Ishikawa (cell line): ENCODE data around the gene RNASEH2B.

Experiments
- CEBPB ChIP-seq: IDR thresholded peaks from 2 replicates; pipeline ENCODE4 v1.6.1; 2012
- CREB1 ChIP-seq: IDR thresholded peaks from 2 replicates; pipeline ENCODE4 v1.6.1; 2012; ENCODE audit warnings: low read depth
- EGR1 ChIP-seq: IDR thresholded peaks from 2 replicates; pipeline ENCODE4 v1.6.1; 2012
- EP300 ChIP-seq: IDR thresholded peaks from 2 replicates; pipeline ENCODE4 v1.6.1; 2012; ENCODE audit warnings: borderline replicate concordance
- FOXM1 ChIP-seq: IDR thresholded peaks from 2 replicates; pipeline ENCODE4 v1.6.1; 2012; ENCODE audit warnings: low read depth, borderline replicate concordance
- MAX ChIP-seq: IDR thresholded peaks from 2 replicates; pipeline ENCODE4 v1.6.1; 2012
- NFIC ChIP-seq: IDR thresholded peaks from 2 replicates; pipeline ENCODE4 v1.6.1; 2012
- RAD21 ChIP-seq: IDR thresholded peaks from 2 replicates; pipeline ENCODE4 v1.6.1; 2012; ENCODE audit warnings: low read depth
- TAF1 ChIP-seq: IDR thresholded peaks from 2 replicates; pipeline ENCODE4 v1.6.1; 2012; ENCODE audit warnings: low read depth, mild to moderate bottlenecking
- TCF12 ChIP-seq: IDR thresholded peaks from 2 replicates; pipeline ENCODE4 v1.6.1; 2012; ENCODE audit warnings: low read depth
- TEAD4 ChIP-seq: IDR thresholded peaks from 2 replicates; pipeline ENCODE4 v1.6.1; 2012
- YY1 ChIP-seq: IDR thresholded peaks from 2 replicates; pipeline ENCODE4 v1.6.1; 2012; ENCODE audit warnings: low read depth
- ZBTB7A ChIP-seq: IDR thresholded peaks from 2 replicates; pipeline ENCODE4 v1.6.1; 2012; ENCODE audit warnings: low read depth
- TF ChIP-seq, protein P1 (sequence below): IDR thresholded peaks from 2 replicates; pipeline ENCODE4 v1.6.1; 2012
- TF ChIP-seq, protein P2 (sequence below): IDR thresholded peaks from 2 replicates; pipeline ENCODE4 v1.6.1; 2012; ENCODE audit warnings: low read depth, mild to moderate bottlenecking

The RNASEH2B gene

DNA sequence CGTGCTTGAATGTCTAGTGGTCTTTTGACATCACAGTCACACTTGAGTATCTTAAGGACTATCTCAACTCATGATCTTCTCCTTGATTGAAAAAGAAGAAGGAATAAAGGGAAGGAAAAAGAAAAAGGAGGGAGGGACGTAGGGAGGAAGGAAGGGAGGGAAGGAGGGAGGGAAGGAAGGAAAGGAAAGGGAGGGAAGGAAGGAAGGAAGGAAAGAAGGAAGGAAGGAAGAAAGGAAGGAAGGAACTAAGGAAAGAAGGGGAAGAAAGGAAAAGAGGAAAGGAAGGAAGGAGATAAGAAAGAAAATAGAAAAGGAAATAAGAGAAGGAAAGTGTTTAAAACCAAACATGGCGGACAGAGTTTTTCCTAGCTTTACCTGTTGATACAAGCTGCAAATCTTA is 64.7 kb downstream of the RNASEH2B start:
- no peak for TF ChIP-seq NFIC
- TF ChIP-seq CREB1 = no peak
- no peak for TF ChIP-seq ZBTB7A

DNA sequence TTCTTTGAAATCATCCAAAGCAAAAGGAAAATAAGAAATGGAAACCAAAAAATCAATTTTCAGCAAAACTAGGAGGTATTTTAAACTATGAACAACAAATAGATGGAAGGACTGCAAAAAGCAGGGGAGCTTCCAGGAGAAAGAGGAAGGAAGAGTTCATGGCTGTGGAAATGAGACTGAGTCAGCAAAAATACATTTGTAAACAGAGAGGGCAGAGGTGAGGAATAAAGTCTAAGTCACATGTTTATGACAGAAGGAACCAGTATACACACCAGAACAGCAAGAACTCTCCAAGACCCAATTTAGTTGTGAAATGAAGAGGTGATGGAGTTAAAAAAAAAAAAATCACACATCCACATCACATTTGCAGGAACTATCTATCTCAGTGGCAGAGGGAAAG is 69.6 kb downstream of the RNASEH2B start:
- TF ChIP-seq CEBPB (no peak), EP300 (no peak), TAF1 (no peak), RAD21 (no peak), NFIC (no peak), CREB1 (no peak), EGR1 (no peak)
- TF ChIP-seq, protein P1, sequence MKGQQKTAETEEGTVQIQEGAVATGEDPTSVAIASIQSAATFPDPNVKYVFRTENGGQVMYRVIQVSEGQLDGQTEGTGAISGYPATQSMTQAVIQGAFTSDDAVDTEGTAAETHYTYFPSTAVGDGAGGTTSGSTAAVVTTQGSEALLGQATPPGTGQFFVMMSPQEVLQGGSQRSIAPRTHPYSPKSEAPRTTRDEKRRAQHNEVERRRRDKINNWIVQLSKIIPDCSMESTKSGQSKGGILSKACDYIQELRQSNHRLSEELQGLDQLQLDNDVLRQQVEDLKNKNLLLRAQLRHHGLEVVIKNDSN = no peak
- TF ChIP-seq, protein P2, sequence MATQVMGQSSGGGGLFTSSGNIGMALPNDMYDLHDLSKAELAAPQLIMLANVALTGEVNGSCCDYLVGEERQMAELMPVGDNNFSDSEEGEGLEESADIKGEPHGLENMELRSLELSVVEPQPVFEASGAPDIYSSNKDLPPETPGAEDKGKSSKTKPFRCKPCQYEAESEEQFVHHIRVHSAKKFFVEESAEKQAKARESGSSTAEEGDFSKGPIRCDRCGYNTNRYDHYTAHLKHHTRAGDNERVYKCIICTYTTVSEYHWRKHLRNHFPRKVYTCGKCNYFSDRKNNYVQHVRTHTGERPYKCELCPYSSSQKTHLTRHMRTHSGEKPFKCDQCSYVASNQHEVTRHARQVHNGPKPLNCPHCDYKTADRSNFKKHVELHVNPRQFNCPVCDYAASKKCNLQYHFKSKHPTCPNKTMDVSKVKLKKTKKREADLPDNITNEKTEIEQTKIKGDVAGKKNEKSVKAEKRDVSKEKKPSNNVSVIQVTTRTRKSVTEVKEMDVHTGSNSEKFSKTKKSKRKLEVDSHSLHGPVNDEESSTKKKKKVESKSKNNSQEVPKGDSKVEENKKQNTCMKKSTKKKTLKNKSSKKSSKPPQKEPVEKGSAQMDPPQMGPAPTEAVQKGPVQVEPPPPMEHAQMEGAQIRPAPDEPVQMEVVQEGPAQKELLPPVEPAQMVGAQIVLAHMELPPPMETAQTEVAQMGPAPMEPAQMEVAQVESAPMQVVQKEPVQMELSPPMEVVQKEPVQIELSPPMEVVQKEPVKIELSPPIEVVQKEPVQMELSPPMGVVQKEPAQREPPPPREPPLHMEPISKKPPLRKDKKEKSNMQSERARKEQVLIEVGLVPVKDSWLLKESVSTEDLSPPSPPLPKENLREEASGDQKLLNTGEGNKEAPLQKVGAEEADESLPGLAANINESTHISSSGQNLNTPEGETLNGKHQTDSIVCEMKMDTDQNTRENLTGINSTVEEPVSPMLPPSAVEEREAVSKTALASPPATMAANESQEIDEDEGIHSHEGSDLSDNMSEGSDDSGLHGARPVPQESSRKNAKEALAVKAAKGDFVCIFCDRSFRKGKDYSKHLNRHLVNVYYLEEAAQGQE = no peak

DNA sequence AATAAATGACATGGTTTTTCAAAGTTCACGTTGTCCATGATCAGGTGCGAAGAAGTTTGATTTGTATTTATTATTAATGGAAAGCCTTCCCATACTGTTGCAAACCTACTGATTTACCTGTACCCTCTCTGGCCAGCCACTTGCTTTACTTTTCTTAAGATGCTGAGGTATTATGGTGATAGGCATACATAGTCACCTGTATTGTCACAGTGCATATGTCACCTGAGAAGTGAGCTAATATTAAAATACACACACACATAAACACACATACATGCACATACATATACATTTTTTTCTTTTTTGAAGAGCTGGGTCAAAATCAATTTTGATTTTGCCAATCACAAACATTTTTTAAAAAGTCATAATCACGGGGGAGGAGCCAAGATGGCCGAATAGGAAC is 72.1 kb downstream of the RNASEH2B start:
- TF ChIP-seq, protein P2 = no peak
- TF ChIP-seq RAD21 = no peak
- 0 out of 2 replicates have a peak, but pooled peaks have one; percentile 39 for TF ChIP-seq YY1

GRCh38 chr13:50989476-50989875 is 79.9 kb downstream of the RNASEH2B start:
- no peak for TF ChIP-seq CEBPB
- TF ChIP-seq, protein P2 = no peak
- no peak for TF ChIP-seq ZBTB7A
- TF ChIP-seq TAF1 = no peak
- TF ChIP-seq EGR1 = no peak
- no peak for TF ChIP-seq YY1
- no peak for TF ChIP-seq CREB1
- TF ChIP-seq TEAD4 = no peak
- TF ChIP-seq MAX = no peak
- TF ChIP-seq, protein P1 = no peak
- no peak for TF ChIP-seq RAD21
- no peak for TF ChIP-seq TCF12
- no peak for TF ChIP-seq NFIC
- TF ChIP-seq EP300 = no peak
- TF ChIP-seq FOXM1 = no peak

GRCh38 chr13:50990065-50990817 is 80.7 kb downstream of the RNASEH2B start:
- TF ChIP-seq TAF1 (no peak), EP300 (no peak), ZBTB7A (no peak)
